Measurements from ENCODE around the gene SLC4A2.

Gene SLC4A2

GRCh38 chr7:151045262-151045661 is 14.1 kb upstream of the SLC4A2 start:
- no peak for DNase-seq

GRCh38 chr7:151045967-151046366 is 13.4 kb upstream of the SLC4A2 start:
- DNase-seq, result no peak

GRCh38 chr7:151046603-151047573 is 12.5 kb upstream of the SLC4A2 start:
- DNase-seq, result no peak

GRCh38 chr7:151047976-151048815 is 11.2 kb upstream of the SLC4A2 start, which contains the start of gene ASIC3:
Gene ASIC3, plus strand, starts transcription at chr7:151048531. Its CDS starts 355 bp downstream, at chr7:151048886.
- no peak for DNase-seq

GRCh38 chr7:151048911-151049463 is 10.4 kb upstream of the SLC4A2 start:
- no peak for DNase-seq

GRCh38 chr7:151051108-151051507 is 8.3 kb upstream of the SLC4A2 start:
- no peak for DNase-seq

GRCh38 chr7:151053096-151053495 is 6.3 kb upstream of the SLC4A2 start:
- no peak for DNase-seq

GRCh38 chr7:151053751-151054150 is 5.6 kb upstream of the SLC4A2 start:
- DNase-seq, result no peak

GRCh38 chr7:151056283-151056665 is 3.1 kb upstream of the SLC4A2 start:
- DNase-seq, result no peak

- no peak for DNase-seq
These were observed 2.5 kb upstream of the SLC4A2 start for GRCh38 chr7:151056666-151057505.

GRCh38 chr7:151057506-151057988 is 1.8 kb upstream of the SLC4A2 start, which contains the start of gene CDK5:
Gene CDK5, minus strand, starts transcription at chr7:151057897. Its CDS starts 49 bp downstream, at chr7:151057848.
- no peak for DNase-seq

GRCh38 chr7:151057989-151058780 is 1.2 kb upstream of the SLC4A2 start:
- DNase-seq, result peak; percentile 92

GRCh38 chr7:151058781-151059366 is 515 bp upstream of the SLC4A2 start:
- no peak for DNase-seq

- no peak for DNase-seq
These were observed 675 bp downstream of the SLC4A2 start for GRCh38 chr7:151060113-151060415.

GRCh38 chr7:151060416-151061212 is 1.2 kb downstream of the SLC4A2 start:
- no peak for DNase-seq

GRCh38 chr7:151061213-151062110 is 2.1 kb downstream of the SLC4A2 start:
- DNase-seq, result no peak

- no peak for DNase-seq
These were observed 2.7 kb downstream of the SLC4A2 start for GRCh38 chr7:151062111-151062398.

GRCh38 chr7:151062399-151063211 is 3.2 kb downstream of the SLC4A2 start:
- DNase-seq, result no peak
